Left ventricle myocardium inferior (tissue), 1 donor: ENCODE data around the gene PRKCE. TPM values are rescaled to one million over a fixed set of nuclear protein-coding genes. Genes with fewer than 3 reads are reported as not detected.
A peak's percentile ranks its signal among the peaks of the same experiment; 100 is the strongest.

Experiments
- DNase-seq: peaks from one replicate; pipeline ENCODE4 v3.0.0-alpha.2; 2020
- H3K27ac ChIP-seq: fragments of 200-600 bp; replicated peaks from 2 replicates; pipeline ENCODE4 v1.8.0; 2021
- H3K27me3 ChIP-seq: fragments of 200-600 bp; 2 replicates; pipeline ENCODE4 v1.8.0; 2021; ENCODE audit warnings: low read depth
- H3K36me3 ChIP-seq: fragments of 200-600 bp; 2 replicates; pipeline ENCODE4 v1.8.0; 2021
- H3K4me1 ChIP-seq: fragments of 200-600 bp; 2 replicates; pipeline ENCODE4 v1.8.0; 2021
- H3K4me3 ChIP-seq: fragments of 200-600 bp; 2 replicates; pipeline ENCODE4 v1.8.0; 2021; ENCODE audit warnings: mild to moderate bottlenecking, moderate library complexity
- H3K9me3 ChIP-seq: fragments of 200-600 bp; replicated peaks from 2 replicates; pipeline ENCODE4 v1.8.0; 2021
- CTCF ChIP-seq: fragments of 200-600 bp; IDR thresholded peaks from 2 replicates; pipeline ENCODE4 v1.8.0; 2021; ENCODE audit warnings: antibody characterized with exemption, mild to moderate bottlenecking, borderline replicate concordance
- intact Hi-C: fragments of 100-400 bp; cut with micrococcal nuclease; formaldehyde crosslinking; loops from one replicate; pipeline ENCODE4 v1.11.0; 2022
- total RNA-seq: library from RNA; stranded (reverse); fragmentation: NEBNext Ultra II Directional; extraction: Animal tissue kit (Norgen Biotek cat#: 25700); gene quantifications from one replicate; pipeline ENCODE4 v1.2.1, GENCODE V29; 2021
- donor health status: DM: no; HTN: yes; CAD: no; lungs with severe emphysema.

The PRKCE gene
- total RNA-seq, 1 donor from 2014 or later = 14.7 TPM

DNA sequence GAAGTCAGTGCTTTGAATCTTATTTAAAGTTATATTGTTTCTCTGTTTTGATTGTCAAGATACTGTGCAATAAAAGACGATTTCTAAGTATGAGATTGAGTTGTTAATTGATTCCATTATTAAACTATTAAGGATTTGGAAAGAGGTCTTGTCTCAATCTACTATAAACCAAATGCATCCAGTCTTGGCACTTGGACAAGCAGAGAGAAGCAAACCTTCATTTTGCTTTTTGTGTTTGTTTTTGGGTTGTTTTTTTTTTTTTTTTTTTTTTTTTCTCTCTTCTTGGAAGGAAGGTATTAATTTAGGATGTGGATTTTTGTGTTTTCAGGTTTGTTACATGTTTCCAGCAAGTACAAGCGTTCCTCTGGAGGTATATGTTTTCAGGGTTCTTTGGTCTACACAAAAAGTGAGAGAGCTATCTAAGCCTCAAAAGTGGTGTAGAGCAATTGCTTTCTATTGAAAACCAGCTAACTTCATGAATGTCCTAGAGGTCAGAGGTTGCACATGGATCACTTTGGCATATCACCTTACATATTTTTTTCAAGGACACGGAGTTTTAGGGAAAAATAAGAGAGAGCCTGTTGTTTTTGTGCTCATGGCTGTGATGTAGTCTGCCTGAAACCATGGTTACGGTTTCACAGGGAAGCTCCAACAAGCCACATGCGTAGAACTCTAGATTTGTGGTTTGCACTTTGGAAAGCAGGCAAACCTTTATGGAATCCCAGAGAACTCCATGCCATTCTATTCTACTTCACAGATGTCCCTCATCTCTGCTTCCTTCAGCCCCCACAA lies 1.8 kb downstream of the PRKCE start:
- H3K27ac ChIP-seq = no peak overlapping the region
- H3K27me3 ChIP-seq = no peaks in the 10 kb centered on the region
- intact Hi-C loops = no loop called here

GRCh38 chr2:45654250-45654649 lies 2.8 kb downstream of the PRKCE start:
- Histone ChIP-seq H3K4me1 (peaks cover 50% of the 10 kb centered on the region), H3K36me3 (no peaks in the 10 kb centered on the region), H3K27ac (no peak overlapping the region), H3K4me3 (no peak overlapping the region), H3K27me3 (no peaks in the 10 kb centered on the region), H3K9me3 (no peaks in the 10 kb centered on the region)
- TF ChIP-seq CTCF = no peak
- intact Hi-C loops = no loop called here
- no peak for DNase-seq

More for the DNA sequence above, 1.8 kb downstream of the PRKCE start:
- no peak for DNase-seq
- Histone ChIP-seq H3K4me3 (peak overlapping the region; percentile 87), H3K9me3 (no peaks in the 10 kb centered on the region), H3K4me1 (peaks cover 59% of the 10 kb centered on the region), H3K36me3 (peaks cover 3% of the 10 kb centered on the region)
- no peak for TF ChIP-seq CTCF

DNA sequence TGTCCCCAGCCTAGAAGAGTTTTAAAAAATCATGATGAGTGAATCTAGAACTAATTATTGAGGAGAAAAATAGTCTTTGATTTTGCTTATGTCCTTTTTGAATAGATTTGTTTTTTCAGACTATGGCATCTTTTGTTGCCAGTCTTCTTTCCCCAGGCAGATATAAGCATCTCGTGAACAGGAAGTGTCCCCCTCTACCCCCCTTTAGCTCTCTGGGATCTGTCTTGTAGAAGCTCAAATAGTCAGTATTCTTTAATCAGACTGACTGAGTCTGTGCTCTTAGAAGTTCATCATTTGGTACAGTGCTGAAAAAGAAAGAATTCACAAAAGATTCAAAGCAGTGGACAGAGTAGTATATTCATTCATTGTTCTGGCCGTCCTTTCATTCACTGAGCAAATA lies 10.4 kb downstream of the PRKCE start:
- H3K4me3 ChIP-seq = no peak overlapping the region
- H3K9me3 ChIP-seq = no peaks in the 10 kb centered on the region
- H3K36me3 ChIP-seq = no peaks in the 10 kb centered on the region
- H3K27ac ChIP-seq = no peak overlapping the region
- intact Hi-C loops = no loop called here
- DNase-seq = no peak
- H3K4me1 ChIP-seq = no peaks in the 10 kb centered on the region
- TF ChIP-seq CTCF = no peak
- H3K27me3 ChIP-seq = no peaks in the 10 kb centered on the region

DNA sequence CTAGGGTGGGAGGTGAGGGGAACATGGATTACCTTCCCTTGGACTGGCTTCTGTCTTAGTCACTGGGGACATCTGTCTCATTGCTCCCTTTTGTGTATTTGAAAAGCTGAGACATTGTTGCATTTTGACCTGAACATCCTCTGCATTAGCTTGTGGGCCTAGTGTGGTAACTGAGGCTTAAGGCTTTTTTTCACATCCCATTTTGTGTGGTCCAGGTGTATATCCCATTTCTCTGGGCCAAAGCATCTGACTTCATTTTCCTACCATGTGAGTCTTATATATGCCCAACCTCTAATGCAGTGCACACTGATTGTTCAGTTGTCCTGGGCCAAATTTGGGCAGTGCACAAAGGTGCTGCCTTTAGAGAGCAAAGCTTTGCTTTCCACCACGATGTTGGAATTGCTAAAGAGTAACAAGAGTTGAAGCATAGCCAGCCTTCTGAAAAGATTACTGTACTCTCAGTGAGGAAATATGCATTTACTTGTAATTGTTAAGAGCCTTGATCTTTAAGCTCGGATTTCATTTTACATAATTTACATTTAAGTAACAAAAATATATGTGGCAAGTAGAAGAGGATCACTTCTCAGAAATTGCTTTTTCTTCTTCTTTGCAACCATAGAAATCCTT lies 13.3 kb downstream of the PRKCE start:
- H3K4me3 ChIP-seq = no peak overlapping the region
- H3K27ac ChIP-seq = no peak overlapping the region
- H3K36me3 ChIP-seq = no peaks in the 10 kb centered on the region
- peaks cover 14% of the 10 kb centered on the region for H3K4me1 ChIP-seq
- H3K9me3 ChIP-seq = no peaks in the 10 kb centered on the region
- intact Hi-C loops = no loop called here
- H3K27me3 ChIP-seq = no peaks in the 10 kb centered on the region
- TF ChIP-seq CTCF = no peak
- no peak for DNase-seq

DNA sequence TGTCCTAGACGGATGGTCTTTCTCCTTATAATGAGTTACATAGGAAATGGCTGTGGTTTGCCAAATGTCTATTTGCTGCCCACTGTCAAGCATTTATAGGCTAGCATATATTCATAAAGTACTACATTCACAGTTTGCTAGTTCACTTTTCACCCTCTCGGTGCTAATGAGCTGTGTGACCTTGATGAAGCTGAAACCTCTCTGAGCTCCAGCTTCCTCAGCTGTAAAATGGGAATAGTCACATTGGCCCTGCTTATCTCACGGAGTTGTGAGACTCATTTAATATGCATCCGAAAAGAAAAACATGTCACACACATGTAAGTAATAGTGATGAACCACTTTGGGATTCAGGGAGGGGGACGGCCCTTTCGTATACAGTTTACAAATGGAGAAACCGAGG lies 17.0 kb downstream of the PRKCE start:
- H3K9me3 ChIP-seq = no peaks in the 10 kb centered on the region
- H3K27ac ChIP-seq = peak overlapping the region; percentile 57
- peaks cover 19% of the 10 kb centered on the region for H3K4me1 ChIP-seq
- intact Hi-C loops = no loop called here
- no peaks in the 10 kb centered on the region for H3K27me3 ChIP-seq
- no peak overlapping the region for H3K4me3 ChIP-seq
- no peak for TF ChIP-seq CTCF
- DNase-seq = no peak
- no peaks in the 10 kb centered on the region for H3K36me3 ChIP-seq
